GM13976 (cell line): ENCODE results near the gene SAP30BP.

Source experiments
- DNase-seq: peaks from one replicate; pipeline ENCODE4 v3.0.0; 2012; ENCODE audit warnings: low spot score
- CTCF ChIP-seq: IDR thresholded peaks from 2 replicates; pipeline ENCODE4 v1.5.1; 2012; ENCODE audit warnings: borderline replicate concordance, mild to moderate bottlenecking; ENCODE audit not compliant: insufficient read depth; ENCODE audit errors: extremely low read depth, missing control alignments, control extremely low read depth
- in situ Hi-C: fragments of 300-500 bp; cut with MboI; formaldehyde crosslinking; loops from one replicate; pipeline ENCODE4 v1.12.0; 2022; ENCODE audit warnings: low sequenced_read_pairs, mixed read lengths, inconsistent platforms; ENCODE audit not compliant: unreplicated experiment

SAP30BP gene

GRCh38 chr17:75681289-75681688, 14.2 kb downstream of the SAP30BP start:
- no peak for DNase-seq
- no peak for TF ChIP-seq CTCF
- in situ Hi-C loops: no loop called here

- TF ChIP-seq CTCF: no peak
- DNase-seq: no peak
- in situ Hi-C loops: no loop called here
These were observed 16.4 kb downstream of the SAP30BP start for GRCh38 chr17:75683583-75683982.

- TF ChIP-seq CTCF: no peak
- in situ Hi-C loops: no loop called here
- no peak for DNase-seq
These were observed 17.1 kb downstream of the SAP30BP start for GRCh38 chr17:75684249-75684648.

GRCh38 chr17:75684924-75685323, 17.8 kb downstream of the SAP30BP start:
- in situ Hi-C loops: no loop called here
- no peak for TF ChIP-seq CTCF
- DNase-seq: no peak

- in situ Hi-C loops: no loop called here
- no peak for TF ChIP-seq CTCF
- DNase-seq: no peak
These were observed 18.4 kb downstream of the SAP30BP start for GRCh38 chr17:75685499-75685898.

GRCh38 chr17:75688209-75688825, 21.2 kb downstream of the SAP30BP start:
- no peak for DNase-seq
- in situ Hi-C loops: no loop called here
- no peak for TF ChIP-seq CTCF
